ENCODE results near the gene CLASP1.
"Not testable (repeated sequence)": the region's sequence is repeated elsewhere in the genome, so short reads cannot be mapped to it uniquely, and the experiment has no call there.

DNA sequence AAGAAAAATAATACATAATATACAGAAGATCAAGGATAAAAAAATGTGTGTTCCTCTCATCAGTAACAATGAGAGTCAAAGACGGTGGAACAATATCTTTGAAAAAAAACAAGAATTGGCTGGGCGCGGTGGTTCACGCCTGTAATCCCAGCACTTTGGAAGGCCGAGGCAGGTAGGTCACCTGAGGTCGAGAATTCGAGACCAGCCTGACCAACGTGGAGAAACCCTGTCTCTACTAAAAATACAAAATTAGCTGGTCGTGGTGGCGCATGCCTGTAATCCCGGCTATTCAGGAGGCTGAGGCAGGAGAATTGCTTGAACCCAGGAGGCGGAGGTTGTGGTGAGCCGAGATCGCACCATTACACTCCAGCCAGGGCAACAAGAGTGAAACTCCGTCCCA lies 335.6 kb downstream of the CLASP1 start:
- TF ChIP-seq POLR2A (IDR thresholded peaks at IDR 0.05; ENCODE audit: low read depth, low read length); TAF1 (IDR thresholded peaks at IDR 0.05; ENCODE audit: low read depth, low read length); POLR2AphosphoS5 (IDR thresholded peaks at IDR 0.05; ENCODE audit: low read depth, low read length); SPI1 (IDR thresholded peaks at IDR 0.05; ENCODE audit: low read depth, low read length); PAX5 (IDR thresholded peaks at IDR 0.05; ENCODE audit: insufficient read depth, low read length, severe bottlenecking): not testable (repeated sequence)

Measured in GM12891 (cell line).